Measurements from ENCODE around the gene VPS8. TPM values are rescaled to one million over a fixed set of nuclear protein-coding genes. Genes with fewer than 3 reads are reported as not detected.
A peak's percentile ranks its signal among the peaks of the same experiment; 100 is the strongest.

Gene VPS8
- total and polyA plus RNA-seq, 11 donors, result 15.7 to 122 (median 74.3) TPM

DNA sequence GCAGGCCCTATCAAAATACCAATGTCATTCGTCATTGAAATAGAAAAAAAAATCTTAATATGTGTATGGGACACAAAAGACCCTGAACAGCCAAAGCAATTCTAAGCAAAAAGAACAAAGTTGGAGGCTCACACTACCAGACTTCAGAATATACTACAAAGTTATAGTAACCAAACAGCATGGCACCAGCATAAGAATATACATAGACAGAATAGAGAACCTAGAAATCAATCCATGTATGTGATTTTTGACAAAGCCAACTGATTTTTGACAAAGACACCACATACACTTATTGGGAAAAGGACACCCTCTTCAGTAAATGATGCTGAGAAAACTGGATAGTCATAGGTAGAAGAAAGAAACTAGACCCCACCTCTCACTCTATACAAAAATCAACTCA is 245.9 kb downstream of the VPS8 start:
- ATAC-seq (no peak), DNase-seq (no peak)
- Histone ChIP-seq H3K4me1 (peaks cover 0 to 6% (median 0%) of the 10 kb centered on the region in 12 donors), H3K27me3 (no peaks in the 10 kb centered on the region), H3K36me3 (peaks cover 0 to 29% (median 19%) of the 10 kb centered on the region in 9 donors), H3K27ac (no peak overlapping the region), H3K9me3 (peaks cover 0 to 23% (median 8%) of the 10 kb centered on the region in 12 donors), H3K4me3 (no peak overlapping the region)
- WGBS, 4 donors, result 91 to 100% (median 98%) methylated on average over 1 of the region's 1 CpG
- no peak for TF ChIP-seq POLR2A (IDR thresholded peaks at IDR 0.05)
- intact Hi-C loops (cut with DNase I), result no loop called here

DNA sequence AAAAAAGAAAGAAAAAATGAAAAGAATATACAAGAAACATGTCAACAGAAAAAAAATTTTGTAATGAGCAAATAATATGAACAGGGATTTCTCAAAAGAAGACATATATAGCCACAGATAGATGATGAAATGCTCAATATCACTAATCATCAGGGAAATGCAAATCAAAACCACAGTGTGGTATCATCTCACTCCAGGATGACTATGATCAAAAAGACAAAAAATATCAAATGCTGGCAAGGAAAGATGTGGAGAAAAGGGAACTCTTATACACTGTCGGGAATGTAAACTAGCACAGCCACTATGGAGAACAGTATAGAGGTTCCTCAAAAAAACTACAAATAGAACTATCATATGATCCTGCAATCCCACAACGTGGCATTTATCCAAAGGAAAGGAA is 246.8 kb downstream of the VPS8 start:
- Histone ChIP-seq H3K36me3 (peaks cover 0 to 19% (median 10%) of the 10 kb centered on the region in 9 donors), H3K27ac (peak overlapping the region in 1 of 12 donors; percentile 17), H3K9me3 (peaks cover 0 to 23% (median 8%) of the 10 kb centered on the region in 12 donors), H3K4me3 (no peak overlapping the region), H3K4me1 (peaks cover 0 to 6% (median 0%) of the 10 kb centered on the region in 12 donors), H3K27me3 (no peaks in the 10 kb centered on the region)
- TF ChIP-seq, protein P1, sequence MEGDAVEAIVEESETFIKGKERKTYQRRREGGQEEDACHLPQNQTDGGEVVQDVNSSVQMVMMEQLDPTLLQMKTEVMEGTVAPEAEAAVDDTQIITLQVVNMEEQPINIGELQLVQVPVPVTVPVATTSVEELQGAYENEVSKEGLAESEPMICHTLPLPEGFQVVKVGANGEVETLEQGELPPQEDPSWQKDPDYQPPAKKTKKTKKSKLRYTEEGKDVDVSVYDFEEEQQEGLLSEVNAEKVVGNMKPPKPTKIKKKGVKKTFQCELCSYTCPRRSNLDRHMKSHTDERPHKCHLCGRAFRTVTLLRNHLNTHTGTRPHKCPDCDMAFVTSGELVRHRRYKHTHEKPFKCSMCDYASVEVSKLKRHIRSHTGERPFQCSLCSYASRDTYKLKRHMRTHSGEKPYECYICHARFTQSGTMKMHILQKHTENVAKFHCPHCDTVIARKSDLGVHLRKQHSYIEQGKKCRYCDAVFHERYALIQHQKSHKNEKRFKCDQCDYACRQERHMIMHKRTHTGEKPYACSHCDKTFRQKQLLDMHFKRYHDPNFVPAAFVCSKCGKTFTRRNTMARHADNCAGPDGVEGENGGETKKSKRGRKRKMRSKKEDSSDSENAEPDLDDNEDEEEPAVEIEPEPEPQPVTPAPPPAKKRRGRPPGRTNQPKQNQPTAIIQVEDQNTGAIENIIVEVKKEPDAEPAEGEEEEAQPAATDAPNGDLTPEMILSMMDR (IDR thresholded peaks at IDR 0.05), result no peak
- TF ChIP-seq POLR2A (IDR thresholded peaks at IDR 0.05), result no peak
- 58 to 75% (median 67%) methylated on average over 2 of the region's 2 CpGs for WGBS, 4 donors
- DNase-seq (no peak), ATAC-seq (no peak)
- intact Hi-C loops (cut with DNase I), result no loop called here

DNA sequence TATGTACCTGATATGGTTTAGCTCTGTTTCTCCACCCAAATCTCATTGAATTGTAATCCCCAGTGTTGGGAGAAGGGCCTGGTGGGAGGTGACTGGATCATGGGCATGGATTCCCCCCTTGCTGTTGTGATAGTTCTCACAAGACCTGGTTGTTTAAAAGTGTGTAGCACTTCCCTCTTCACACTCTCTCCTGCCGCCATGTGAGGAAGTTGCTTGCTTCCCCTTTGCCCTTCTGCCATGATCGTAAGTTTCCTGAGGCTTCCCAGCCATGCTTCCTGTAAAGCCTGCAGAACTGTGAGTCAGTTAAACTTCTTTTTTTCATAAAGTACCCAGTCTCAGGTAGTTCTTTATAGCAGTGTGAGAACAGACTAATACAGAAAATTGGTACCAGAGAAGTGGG is 247.8 kb downstream of the VPS8 start:
- Histone ChIP-seq H3K9me3 (peaks cover 0 to 23% (median 8%) of the 10 kb centered on the region in 12 donors), H3K27ac (peak overlapping the region in 1 of 12 donors; percentile 51), H3K4me1 (peaks cover 0 to 6% (median 0%) of the 10 kb centered on the region in 12 donors), H3K27me3 (no peaks in the 10 kb centered on the region), H3K36me3 (peaks cover 0 to 10% (median under 1%) of the 10 kb centered on the region in 9 donors), H3K4me3 (no peak overlapping the region)
- WGBS, 4 donors, result 51 to 73% (median 70%) methylated on average over 2 of the region's 2 CpGs
- TF ChIP-seq POLR2A (IDR thresholded peaks at IDR 0.05), result no peak
- DNase-seq (no peak), ATAC-seq (no peak)
- intact Hi-C loops (cut with DNase I), result no loop called here

- intact Hi-C loops (cut with DNase I), result no loop called here
- ATAC-seq, result no peak
- H3K27ac ChIP-seq, result no peak overlapping the region
- H3K4me3 ChIP-seq, result no peak overlapping the region
- H3K9me3 ChIP-seq, result peaks cover 0 to 23% (median 8%) of the 10 kb centered on the region in 12 donors
- WGBS, 4 donors, result 96 to 100% (median 99%) methylated on average over 2 of the region's 2 CpGs
- TF ChIP-seq, protein P1 (IDR thresholded peaks at IDR 0.05), result no peak
- no peak for TF ChIP-seq POLR2A (IDR thresholded peaks at IDR 0.05)
- no peak for DNase-seq
- H3K36me3 ChIP-seq, result peaks cover 0 to 8% (median 0%) of the 10 kb centered on the region in 9 donors
- H3K4me1 ChIP-seq, result peaks cover 0 to 6% (median 0%) of the 10 kb centered on the region in 12 donors
- no peaks in the 10 kb centered on the region for H3K27me3 ChIP-seq
Observed at GRCh38 chr3:185060655-185061054, 248.7 kb downstream of the VPS8 start.

- Histone ChIP-seq H3K27me3 (no peaks in the 10 kb centered on the region), H3K27ac (no peak overlapping the region), H3K9me3 (peaks cover 0 to 12% (median 5%) of the 10 kb centered on the region in 12 donors), H3K4me1 (peaks cover 0 to 6% (median 0%) of the 10 kb centered on the region in 12 donors), H3K4me3 (no peak overlapping the region), H3K36me3 (no peaks in the 10 kb centered on the region)
- DNase-seq, result no peak
- ATAC-seq, result no peak
- no peak for TF ChIP-seq POLR2A (IDR thresholded peaks at IDR 0.05)
- TF ChIP-seq, protein P1 (IDR thresholded peaks at IDR 0.05), result no peak
- intact Hi-C loops (cut with DNase I), result no loop called here
Observed at GRCh38 chr3:185062191-185062590, 250.2 kb downstream of the VPS8 start.

Measured in heart left ventricle (tissue), 16 donors.